Measurements from ENCODE around the gene SLCO1A2.

Gene SLCO1A2

GRCh38 chr12:21330682-21331253 lies 3.9 kb downstream of the SLCO1A2 start:
- no peak for DNase-seq (ENCODE audit: low spot score)

- no peak for DNase-seq (ENCODE audit: low spot score)
Measured at GRCh38 chr12:21328578-21328977, 6.1 kb downstream of the SLCO1A2 start.

- DNase-seq (ENCODE audit: low spot score), result no peak
Measured at GRCh38 chr12:21324551-21324950, 10.2 kb downstream of the SLCO1A2 start.

GRCh38 chr12:21323736-21324135 lies 11.0 kb downstream of the SLCO1A2 start:
- DNase-seq (ENCODE audit: low spot score), result no peak

- DNase-seq (ENCODE audit: low spot score), result no peak
Measured at GRCh38 chr12:21308785-21309184, 25.9 kb downstream of the SLCO1A2 start.

- peak; percentile 9 for DNase-seq (ENCODE audit: low spot score)
Measured at GRCh38 chr12:21305661-21306060, 29.1 kb downstream of the SLCO1A2 start.

GRCh38 chr12:21300632-21301031 lies 34.1 kb downstream of the SLCO1A2 start:
- no peak for DNase-seq (ENCODE audit: low spot score)

GRCh38 chr12:21296751-21297406 lies 37.8 kb downstream of the SLCO1A2 start:
- peak; percentile 58 for DNase-seq (ENCODE audit: low spot score)

GRCh38 chr12:21296348-21296747 lies 38.4 kb downstream of the SLCO1A2 start:
- DNase-seq (ENCODE audit: low spot score), result no peak

GRCh38 chr12:21294176-21294575 lies 40.5 kb downstream of the SLCO1A2 start:
- no peak for DNase-seq (ENCODE audit: low spot score)

- DNase-seq (ENCODE audit: low spot score), result no peak
Measured at GRCh38 chr12:21292111-21292510, 42.6 kb downstream of the SLCO1A2 start.

GRCh38 chr12:21289698-21290097 lies 45.0 kb downstream of the SLCO1A2 start:
- no peak for DNase-seq (ENCODE audit: low spot score)

- DNase-seq (ENCODE audit: low spot score), result no peak
Measured at GRCh38 chr12:21276826-21277225, 57.9 kb downstream of the SLCO1A2 start.

- no peak for DNase-seq (ENCODE audit: low spot score)
Measured at GRCh38 chr12:21265932-21266331, 68.8 kb downstream of the SLCO1A2 start.

GRCh38 chr12:21264232-21264631 lies 70.5 kb downstream of the SLCO1A2 start:
- no peak for DNase-seq (ENCODE audit: low spot score)

GRCh38 chr12:21257172-21257571 lies 77.5 kb downstream of the SLCO1A2 start:
- no peak for DNase-seq (ENCODE audit: low spot score)

GRCh38 chr12:21252070-21252469 lies 82.6 kb downstream of the SLCO1A2 start:
- no peak for DNase-seq (ENCODE audit: low spot score)

GRCh38 chr12:21248679-21249078 lies 86.0 kb downstream of the SLCO1A2 start:
- peak; percentile 11 for DNase-seq (ENCODE audit: low spot score)

- DNase-seq (ENCODE audit: low spot score), result no peak
Measured at GRCh38 chr12:21239866-21240265, 94.9 kb downstream of the SLCO1A2 start.

- DNase-seq (ENCODE audit: low spot score), result no peak
Measured at GRCh38 chr12:21234395-21234794, 100.3 kb downstream of the SLCO1A2 start.

- DNase-seq (ENCODE audit: low spot score), result no peak
Measured at GRCh38 chr12:21223930-21224329, 110.8 kb downstream of the SLCO1A2 start.

GRCh38 chr12:21221778-21222177 lies 112.9 kb downstream of the SLCO1A2 start:
- no peak for DNase-seq (ENCODE audit: low spot score)

- DNase-seq (ENCODE audit: low spot score), result no peak
Measured at GRCh38 chr12:21221072-21221471, 113.6 kb downstream of the SLCO1A2 start.

GRCh38 chr12:21220266-21220665 lies 114.5 kb downstream of the SLCO1A2 start:
- DNase-seq (ENCODE audit: low spot score), result no peak
